A673 (cell line): ENCODE data around the gene NXPH2.

Source experiments
- EZH2 ChIP-seq: fragments of 200-600 bp; sonication (generic); IDR thresholded peaks from 2 replicates; pipeline ENCODE4 v1.6.1; 2017; ENCODE audit warnings: borderline replicate concordance, low read depth, mild to moderate bottlenecking, mixed read lengths, antibody characterized with exemption, low read length; ENCODE audit not compliant: poor library complexity, severe bottlenecking
- TF ChIP-seq, protein P1 (sequence below): fragments of 300-800, 200-600 bp; sonication (generic); conservative IDR thresholded peaks from 2 replicates; pipeline ENCODE4 v1.5.1; 2017; ENCODE audit warnings: low read depth, mild to moderate bottlenecking, antibody characterized with exemption, low read length, moderate library complexity, mixed read lengths

- TF ChIP-seq, protein P1, sequence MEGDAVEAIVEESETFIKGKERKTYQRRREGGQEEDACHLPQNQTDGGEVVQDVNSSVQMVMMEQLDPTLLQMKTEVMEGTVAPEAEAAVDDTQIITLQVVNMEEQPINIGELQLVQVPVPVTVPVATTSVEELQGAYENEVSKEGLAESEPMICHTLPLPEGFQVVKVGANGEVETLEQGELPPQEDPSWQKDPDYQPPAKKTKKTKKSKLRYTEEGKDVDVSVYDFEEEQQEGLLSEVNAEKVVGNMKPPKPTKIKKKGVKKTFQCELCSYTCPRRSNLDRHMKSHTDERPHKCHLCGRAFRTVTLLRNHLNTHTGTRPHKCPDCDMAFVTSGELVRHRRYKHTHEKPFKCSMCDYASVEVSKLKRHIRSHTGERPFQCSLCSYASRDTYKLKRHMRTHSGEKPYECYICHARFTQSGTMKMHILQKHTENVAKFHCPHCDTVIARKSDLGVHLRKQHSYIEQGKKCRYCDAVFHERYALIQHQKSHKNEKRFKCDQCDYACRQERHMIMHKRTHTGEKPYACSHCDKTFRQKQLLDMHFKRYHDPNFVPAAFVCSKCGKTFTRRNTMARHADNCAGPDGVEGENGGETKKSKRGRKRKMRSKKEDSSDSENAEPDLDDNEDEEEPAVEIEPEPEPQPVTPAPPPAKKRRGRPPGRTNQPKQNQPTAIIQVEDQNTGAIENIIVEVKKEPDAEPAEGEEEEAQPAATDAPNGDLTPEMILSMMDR = no peak
- TF ChIP-seq EZH2 = no peak
These were observed 16.2 kb downstream of the NXPH2 start for GRCh38 chr2:138763971-138764370.
